NCI-H2196 treated with DMSO at 0.1 percent for 48 hours (cell line): ENCODE results near the gene TM4SF5.

Experiments used
- DNase-seq: peaks from one replicate; lab custom pipeline; 2025; ENCODE audit not compliant: unreplicated experiment; lab: John Stamatoyannopoulos, UW

TM4SF5 gene, protein sequence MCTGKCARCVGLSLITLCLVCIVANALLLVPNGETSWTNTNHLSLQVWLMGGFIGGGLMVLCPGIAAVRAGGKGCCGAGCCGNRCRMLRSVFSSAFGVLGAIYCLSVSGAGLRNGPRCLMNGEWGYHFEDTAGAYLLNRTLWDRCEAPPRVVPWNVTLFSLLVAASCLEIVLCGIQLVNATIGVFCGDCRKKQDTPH

DNA sequence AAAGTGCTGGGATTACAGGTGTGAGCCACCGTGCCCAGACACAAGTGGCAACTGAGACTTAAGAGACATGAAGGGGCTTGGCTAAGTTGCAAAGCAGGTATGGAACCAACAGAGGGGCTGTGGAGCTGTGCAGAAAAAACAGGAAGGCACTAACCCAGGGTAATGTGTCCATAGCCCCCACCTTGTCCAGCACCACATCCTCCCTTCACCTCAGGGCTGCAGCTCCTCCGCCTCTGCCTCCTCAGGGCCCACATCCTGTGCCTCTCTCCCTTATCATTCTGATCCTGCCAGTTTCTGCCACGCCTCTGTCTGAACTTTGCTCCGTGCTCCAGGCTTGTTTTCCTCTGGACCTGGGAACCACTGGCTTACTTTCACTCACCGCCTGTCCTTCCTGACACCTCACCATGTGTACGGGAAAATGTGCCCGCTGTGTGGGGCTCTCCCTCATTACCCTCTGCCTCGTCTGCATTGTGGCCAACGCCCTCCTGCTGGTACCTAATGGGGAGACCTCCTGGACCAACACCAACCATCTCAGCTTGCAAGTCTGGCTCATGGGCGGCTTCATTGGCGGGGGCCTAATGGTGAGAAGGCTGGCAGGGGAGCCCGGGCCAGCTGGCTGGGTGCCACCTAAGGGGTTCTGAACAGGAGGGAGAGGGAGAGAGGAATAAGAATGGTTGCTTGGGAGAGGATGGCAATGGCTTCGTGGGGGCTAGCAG is at the start of gene TM4SF5:
TM4SF5 (plus strand) TSS at position 368 of the 716 bp plus-strand sequence; CDS start at position 405, 37 bp downstream.
- DNase-seq: no peak

DNA sequence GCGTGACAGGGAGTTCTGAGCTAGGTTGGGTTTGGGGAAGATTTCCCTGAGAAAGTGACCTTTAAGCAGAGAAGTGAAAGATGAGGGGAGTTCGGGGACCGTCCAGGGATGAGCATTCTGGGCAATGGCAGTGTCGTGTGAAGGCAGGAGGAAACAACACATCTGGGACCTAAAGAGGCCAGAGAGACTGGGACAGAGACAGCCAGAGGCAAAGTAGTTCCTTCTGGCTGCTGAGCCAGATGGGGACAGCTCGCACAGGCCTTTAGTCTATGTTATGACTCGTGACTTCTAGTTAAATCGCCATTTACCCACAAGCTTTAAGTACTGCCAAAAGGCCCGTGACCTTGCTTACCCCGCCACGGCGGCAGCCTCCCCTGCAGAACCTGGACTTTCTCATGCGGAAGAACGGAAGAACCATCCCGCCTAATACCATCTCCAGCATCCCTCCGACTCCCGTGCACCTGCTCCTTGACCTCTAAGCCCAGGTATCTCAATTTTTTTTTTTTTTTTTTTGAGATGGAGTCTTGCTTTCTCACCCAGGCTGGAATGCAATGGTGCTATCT is 48.9 kb upstream of the TM4SF5 start:
- DNase-seq: no peak

DNA sequence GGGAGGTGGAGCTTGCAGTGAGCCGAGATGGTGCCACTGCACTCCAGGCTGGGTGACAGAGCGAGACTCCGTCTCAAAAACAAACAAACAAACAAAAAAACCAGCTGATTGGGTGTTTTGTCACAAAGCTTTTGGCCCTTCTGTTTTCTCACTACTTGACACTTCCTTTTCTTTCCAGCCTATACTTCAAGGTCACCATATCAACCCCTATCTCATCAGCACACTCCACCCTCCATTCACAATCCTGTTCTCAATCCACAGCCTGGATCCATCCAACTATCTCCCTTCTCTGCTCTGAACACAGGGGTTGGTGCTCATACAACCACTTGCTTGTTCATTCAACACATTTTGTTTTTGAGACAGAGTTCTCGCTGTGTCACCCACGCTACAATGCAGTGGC is 47.0 kb upstream of the TM4SF5 start:
- DNase-seq: no peak

DNA sequence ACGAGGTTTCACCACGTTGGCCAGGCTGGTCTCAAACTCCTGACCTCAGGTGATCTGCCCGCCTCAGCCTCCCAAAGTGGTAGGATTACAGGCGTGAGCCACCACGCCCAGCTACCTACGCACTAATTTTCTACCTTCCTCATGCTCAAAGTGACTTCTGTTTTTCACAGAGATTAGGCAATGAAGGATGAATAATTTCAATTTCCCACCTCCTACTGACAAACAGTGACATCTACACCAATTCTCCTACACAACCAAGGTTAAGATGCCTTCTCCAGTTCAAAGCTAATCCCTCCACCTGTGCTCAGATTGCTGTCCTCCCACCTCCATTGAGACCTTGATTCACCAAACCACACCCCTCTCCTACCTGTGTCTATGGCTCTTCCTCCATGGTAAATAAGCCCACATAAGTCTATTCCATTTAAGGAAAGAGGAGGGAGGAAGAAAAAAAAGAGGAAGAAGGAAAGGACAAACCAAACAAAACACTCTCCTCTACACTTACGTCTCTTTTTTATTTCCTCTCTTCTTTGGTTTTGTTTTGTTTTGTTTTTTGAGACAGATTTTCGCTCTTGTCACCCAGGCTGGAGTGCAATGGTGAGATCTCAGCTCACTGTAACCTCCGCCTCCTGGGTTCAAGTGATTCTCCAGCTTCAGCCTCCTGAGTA is 45.9 kb upstream of the TM4SF5 start:
- DNase-seq: no peak

DNA sequence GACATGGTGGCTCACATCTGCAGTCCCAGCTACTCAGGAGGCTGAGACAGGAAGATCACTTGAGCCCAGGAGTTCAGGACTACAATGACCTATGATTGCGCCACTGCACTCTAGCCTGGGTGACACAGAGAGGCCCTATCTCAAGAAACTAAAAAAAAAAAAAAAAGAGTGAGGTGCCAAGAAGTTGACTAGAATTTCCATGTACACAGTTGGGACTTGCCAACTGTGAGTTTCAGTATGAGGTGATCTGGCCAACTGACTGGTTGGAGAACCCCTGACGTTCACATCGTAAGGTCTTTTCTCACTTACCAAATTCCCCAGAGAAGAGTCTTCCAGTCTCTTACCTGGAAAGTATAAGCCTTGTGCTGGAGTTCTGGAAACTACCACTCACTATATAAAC is 43.6 kb upstream of the TM4SF5 start:
- no peak for DNase-seq

DNA sequence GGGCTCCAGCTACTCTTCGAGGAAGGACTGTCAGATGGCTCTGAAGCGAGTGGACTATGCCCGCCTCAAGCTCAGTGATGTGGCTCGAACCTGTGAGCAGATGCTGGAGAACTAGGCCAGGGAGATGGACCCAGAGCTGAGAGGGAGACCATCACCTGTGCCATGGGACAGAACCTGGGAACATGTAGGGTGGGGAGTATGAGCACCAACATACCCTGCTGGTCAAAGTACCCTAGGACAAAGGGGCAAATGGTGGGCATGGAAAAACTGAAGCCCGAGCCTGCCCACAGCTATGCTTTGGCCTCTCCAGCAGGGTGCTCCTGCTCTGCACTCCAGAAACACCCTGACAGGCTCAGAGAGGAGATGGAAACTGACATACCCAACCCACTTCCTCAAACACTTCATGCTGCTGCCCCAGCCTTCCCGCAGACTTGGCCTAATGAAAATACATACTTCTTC is 38.6 kb upstream of the TM4SF5 start:
- no peak for DNase-seq

DNA sequence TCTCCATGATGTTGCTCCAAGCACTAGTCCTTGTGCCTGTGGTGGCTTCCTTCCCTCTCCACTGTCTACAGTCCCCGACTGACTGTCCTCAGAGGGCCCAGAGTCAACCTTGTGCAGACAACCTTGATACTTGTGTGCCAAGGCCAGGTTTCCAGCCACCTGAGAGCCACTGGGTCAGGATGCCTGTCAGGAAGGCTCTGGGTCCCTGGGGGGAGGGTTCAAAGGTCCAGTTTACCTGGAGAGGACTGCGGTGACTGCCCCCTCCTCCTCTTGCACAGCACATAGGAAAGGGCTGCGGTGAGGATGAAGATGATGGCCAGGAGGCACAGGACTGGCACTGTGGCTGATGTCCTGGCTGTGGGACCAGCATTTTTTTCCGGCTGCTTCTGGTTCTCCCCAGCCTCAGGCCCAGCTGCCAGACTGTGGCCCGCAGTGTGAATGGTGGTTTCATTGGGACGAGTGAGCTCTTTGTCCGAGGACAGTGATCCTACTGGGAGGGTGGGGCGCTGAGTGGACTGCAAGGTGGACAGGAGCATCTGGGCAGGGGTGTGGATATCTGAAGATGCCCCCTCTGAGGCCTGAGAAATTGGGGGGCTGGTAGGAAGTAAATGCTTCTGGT is 36.7 kb upstream of the TM4SF5 start:
- no peak for DNase-seq

DNA sequence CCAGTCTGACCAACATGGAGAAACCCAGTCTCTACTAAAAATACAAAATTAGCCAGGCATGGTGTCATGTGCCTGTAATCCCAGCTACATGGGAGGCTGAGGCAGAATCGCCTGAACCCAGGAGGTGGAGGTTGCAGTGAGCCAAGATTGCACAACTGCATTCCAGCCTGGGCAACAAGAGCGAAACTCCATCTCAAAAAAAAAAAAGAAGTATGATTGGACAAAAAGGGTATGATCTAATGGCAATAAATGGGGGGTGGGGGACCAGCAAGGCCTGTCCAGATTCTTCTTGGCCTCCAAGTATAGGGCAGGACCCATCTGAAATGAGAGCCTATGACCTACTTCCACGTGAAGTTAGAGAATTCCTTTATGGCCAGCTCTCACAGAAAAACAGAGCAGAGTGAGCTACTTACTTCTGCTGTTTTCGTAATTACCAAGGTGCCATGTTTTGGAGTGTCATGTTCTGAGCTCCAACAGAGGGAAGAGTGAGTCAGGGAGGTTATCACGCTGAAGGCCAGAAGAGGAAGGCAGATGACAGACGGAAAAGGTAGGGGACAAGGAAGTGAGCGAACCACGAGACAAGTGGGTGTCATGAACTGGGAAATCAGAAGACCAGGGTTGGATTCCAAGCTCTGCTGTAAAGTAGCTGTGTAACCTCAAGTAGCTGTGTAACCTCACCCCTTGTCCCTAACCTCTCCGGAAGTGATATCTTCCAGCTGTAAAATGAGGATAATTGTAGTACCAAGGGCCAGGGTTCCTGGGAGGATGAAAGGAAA is 35.6 kb upstream of the TM4SF5 start:
- DNase-seq: no peak

DNA sequence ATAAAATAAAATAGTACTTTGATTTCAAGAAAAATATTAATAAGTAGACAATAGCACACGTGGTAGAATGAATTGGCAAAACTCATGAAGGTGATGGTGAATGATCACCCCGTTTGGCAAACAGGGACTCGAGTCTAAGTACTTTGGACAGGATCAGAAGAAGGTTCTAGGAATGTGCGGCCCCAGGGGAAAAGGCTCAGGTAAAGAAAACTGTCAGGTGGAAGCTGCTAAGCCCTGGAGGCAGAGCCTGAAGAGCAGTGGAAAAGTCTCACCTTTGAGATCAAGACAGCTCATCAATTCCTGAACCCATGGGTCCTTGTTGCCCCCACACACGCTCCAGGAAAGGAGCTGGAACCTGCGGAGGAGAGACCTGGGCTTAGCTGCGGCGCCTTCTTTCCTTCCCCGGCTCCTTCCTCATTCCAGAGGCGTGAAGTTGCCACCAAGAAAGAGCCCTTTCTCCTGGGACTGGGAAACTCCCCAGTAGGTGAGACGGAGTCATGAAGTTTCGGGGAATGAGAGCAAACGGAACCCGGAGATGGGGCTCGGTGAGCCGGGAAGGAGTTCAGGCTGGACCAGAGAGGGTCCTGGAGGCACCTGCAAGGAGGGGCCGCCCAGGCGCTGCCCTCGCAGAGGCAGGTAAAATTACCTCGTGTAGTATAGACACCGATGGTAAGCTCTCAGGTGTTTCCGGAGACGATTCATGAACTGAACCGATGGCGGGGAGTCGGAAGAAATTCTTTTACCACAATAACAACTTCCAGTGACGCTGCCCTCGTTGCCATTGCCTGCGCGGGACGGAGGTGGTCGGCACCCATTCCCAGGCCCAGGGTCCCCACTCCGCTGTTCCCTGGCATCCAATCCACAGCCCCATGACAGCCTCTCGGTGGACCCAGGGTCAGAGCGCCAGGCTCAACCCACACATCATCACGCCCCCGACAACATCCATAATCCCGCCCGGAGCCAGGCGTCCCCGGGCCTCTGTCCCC is 33.3 kb upstream of the TM4SF5 start:
- DNase-seq: no peak

DNA sequence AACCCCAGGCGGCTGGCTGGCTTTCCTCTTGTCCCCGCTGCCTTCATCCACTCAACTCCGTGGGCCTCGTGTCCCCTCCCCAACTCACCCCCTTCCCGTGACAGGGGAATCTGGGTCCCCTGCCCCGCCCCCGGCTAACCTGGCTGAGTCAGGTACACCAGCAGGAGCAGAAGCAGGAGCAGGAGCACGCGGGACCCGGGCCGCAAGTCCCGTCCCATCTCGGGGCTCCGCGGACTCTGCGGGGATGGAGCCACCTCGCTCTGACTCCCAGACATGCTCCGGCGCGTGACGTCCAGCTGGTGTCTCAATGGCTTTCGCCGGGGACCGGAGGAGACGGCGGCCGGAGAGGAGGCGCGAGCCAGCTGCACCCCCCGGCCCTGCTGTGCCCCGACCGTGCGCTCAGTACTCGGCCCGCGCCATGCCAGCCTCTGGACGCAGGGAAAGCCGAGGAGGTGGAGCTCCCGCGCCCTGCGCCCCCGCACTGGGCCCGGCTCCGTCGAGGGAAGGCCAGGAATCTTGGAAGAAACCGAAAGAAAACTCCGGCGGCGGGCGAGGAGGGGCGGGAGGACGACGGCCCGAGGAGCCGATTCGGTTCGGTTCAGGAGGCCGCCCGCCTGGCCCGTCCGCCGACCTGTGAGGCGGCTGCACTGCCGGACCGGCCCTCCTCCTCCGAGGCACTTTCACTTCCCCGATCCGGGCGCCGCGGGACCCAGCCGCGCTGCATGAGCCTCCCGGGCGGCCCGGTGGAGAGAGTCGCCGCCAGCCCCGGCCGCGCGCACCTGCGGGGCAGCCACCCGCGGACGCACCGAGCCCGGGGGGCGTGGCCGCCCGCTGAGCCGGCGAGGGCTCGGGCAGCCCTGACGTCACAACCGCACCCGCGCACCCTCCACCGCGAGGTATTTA is 32.3 kb upstream of the TM4SF5 start, which contains the start of the genes CXCL16 and ZMYND15:
CXCL16 (minus strand) TSS at position 807 of the 903 bp plus-strand sequence; CDS start at position 218, 589 bp downstream.
ZMYND15 (plus strand) TSS at position 712 of the 903 bp plus-strand sequence. CDS start 716 bp downstream, outside the sequence.
- no peak for DNase-seq

DNA sequence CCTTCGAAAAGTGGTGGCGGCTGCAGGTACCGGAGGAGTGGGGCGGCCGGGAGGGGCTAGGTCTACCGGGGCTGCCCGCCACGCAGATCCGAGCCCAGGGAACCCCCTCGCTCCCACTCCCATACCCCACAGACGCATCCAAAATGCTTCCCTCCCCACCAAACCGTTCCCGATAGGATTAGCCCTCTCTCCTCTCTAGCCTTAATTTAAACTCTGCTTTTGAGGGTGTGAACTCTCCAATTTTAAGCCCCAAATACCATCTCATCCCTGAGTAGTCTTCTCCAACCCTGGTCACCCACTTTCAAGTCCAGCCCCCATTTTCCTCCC is 31.7 kb upstream of the TM4SF5 start:
- DNase-seq: no peak

DNA sequence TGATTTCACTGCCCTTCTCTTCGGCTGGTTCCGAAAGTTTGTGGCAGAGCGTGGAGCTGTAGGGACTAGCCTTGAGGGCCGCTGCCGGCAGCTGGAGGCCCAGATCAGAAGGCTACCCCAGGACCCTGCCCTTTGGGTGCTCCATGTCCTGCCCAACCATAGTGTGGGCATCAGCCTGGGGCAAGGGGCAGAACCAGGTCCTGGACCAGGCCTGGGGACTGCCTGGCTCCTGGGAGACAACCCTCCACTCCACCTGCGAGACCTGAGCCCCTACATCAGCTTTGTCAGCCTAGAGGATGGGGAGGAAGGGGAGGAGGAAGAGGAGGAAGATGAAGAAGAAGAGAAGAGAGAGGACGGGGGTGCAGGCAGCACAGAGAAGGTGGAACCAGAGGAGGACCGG is 31.1 kb upstream of the TM4SF5 start:
- no peak for DNase-seq

DNA sequence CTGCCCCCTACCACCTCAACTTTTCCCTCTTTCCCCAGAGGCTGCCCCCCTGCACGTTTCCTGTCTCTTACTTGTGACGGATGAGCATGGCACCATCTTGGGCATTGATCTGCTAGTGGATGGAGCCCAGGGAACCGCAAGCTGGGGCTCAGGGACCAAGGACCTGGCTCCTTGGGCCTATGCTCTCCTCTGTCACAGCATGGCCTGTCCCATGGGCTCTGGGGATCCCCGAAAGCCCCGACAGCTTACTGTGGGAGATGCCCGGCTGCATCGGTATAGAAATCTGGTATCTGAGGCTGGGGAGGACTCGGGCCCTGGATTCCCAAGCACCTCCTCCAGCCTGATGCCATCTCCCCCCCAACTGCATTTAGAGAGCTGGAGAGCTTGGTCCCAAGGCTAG is 30.1 kb upstream of the TM4SF5 start:
- DNase-seq: no peak

DNA sequence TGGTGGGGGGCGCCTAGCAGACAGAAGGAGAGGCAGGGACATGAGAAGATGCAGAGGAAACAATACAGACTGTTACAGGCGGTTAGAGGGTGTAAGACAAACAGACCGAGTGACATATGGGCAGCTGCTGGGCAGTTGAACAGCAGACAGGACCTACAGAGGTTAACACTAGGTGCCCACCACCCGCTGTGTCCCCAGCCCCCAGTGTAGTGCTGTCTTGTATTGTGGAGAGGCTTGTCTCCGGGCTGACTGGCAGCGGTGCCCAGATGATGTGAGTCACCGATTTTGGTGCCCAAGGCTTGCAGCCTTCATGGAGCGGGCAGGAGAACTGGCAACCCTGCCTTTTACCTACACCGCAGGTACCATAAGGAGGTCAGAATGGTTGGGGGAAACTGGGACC is 29.6 kb upstream of the TM4SF5 start:
- no peak for DNase-seq

DNA sequence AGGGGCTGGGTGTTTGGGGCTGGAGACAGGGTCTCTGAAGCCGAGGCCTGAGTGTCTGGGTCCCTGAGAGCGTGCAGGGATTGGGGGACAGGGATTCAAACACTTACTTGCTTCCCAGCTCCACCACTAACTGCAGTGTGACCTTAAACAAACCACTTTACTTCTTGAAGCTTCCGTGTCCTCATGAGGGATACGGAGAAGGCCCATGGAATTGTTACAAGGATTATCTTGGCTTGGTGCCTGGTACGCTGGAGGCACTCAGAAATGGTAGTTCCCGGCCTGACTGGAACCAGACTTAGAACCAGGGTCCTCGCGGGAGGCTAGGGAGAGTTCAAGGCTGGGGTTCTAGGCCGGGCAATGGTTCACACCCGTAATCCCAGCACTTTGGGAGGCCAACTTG is 29.1 kb upstream of the TM4SF5 start:
- DNase-seq: no peak

DNA sequence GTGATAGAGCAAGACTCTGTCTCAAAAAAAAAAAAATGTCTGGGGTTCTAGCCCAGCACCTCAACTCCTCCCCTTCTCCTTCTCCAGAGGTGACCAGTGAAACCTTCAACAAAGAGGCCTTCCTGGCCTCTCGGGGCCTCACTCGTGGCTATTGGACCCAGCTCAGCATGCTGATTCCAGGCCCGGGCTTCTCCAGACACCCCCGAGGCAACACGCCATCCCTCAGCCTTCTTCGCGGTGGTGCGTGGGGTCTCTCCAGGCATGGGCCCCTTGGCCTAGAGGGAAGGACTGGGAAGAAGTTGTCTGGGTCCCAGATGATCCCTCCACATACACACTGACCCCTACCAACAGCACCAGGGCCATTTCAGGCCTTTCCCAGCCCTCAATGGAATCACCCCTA is 28.5 kb upstream of the TM4SF5 start:
- DNase-seq: no peak

DNA sequence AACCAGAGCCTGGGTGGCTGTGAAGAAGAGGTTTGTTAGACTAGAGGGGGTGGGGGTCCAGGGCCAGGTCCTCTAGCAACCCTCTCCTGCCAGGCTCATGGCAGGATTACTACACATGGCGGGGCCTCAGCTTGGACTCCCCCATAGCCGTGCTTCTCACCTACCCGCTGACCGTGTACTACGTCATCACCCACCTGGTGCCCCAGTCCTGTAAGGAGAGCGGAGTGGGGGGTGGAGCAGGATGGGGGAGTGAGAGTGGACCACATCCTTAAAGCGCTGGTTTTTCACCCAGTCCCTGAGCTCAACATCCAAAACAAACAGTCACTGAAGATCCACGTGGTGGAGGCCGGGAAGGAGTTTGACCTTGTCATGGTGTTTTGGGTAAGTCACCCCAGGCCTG is 27.8 kb upstream of the TM4SF5 start:
- DNase-seq: no peak
